ENCODE data around the gene ANKRD61. TPM values are rescaled to one million over a fixed set of nuclear protein-coding genes. Genes with fewer than 3 reads are reported as not detected.
"Not testable (repeated sequence)": the region's sequence is repeated elsewhere in the genome, so short reads cannot be mapped to it uniquely, and the experiment has no call there.

Gene ANKRD61
- polyA plus RNA-seq, 4 donors: 0.61 to 1.4 (median 0.78) TPM

- no peak for DNase-seq (ENCODE audit: low read depth in 4 of 4, low spot score in 3 of 4)
Measured at GRCh38 chr7:6028563-6028962, 2.6 kb upstream of the ANKRD61 start.

GRCh38 chr7:6031567-6031966 is 391 bp downstream of the ANKRD61 start:
- no peak for DNase-seq (ENCODE audit: low read depth in 4 of 4, low spot score in 3 of 4)

GRCh38 chr7:6032167-6032566 is 991 bp downstream of the ANKRD61 start:
- DNase-seq (ENCODE audit: low read depth in 4 of 4, low spot score in 3 of 4): no peak

- DNase-seq (ENCODE audit: low read depth in 4 of 4, low spot score in 3 of 4): no peak
Measured at GRCh38 chr7:6032641-6033040, 1.5 kb downstream of the ANKRD61 start.

GRCh38 chr7:6035165-6035564 is 4.0 kb downstream of the ANKRD61 start:
- DNase-seq (ENCODE audit: low read depth in 4 of 4, low spot score in 3 of 4): no peak

- DNase-seq (ENCODE audit: low read depth in 4 of 4, low spot score in 3 of 4): no peak
Measured at GRCh38 chr7:6035686-6036085, 4.5 kb downstream of the ANKRD61 start.

GRCh38 chr7:6049780-6050179 is 18.6 kb downstream of the ANKRD61 start:
- DNase-seq (ENCODE audit: low read depth in 4 of 4, low spot score in 3 of 4): no peak

- DNase-seq (ENCODE audit: low read depth in 4 of 4, low spot score in 3 of 4): not testable (repeated sequence)
Measured at GRCh38 chr7:6051185-6051584, 20.0 kb downstream of the ANKRD61 start.

GRCh38 chr7:6056616-6057015 is 25.4 kb downstream of the ANKRD61 start:
- DNase-seq (ENCODE audit: low read depth in 4 of 4, low spot score in 3 of 4): no peak

- DNase-seq (ENCODE audit: low read depth in 4 of 4, low spot score in 3 of 4): no peak
Measured at GRCh38 chr7:6057316-6058129, 26.3 kb downstream of the ANKRD61 start.

GRCh38 chr7:6059941-6060340 is 28.8 kb downstream of the ANKRD61 start:
- not testable (repeated sequence) for DNase-seq (ENCODE audit: low read depth in 4 of 4, low spot score in 3 of 4)

GRCh38 chr7:6071406-6071805 is 40.2 kb downstream of the ANKRD61 start:
- no peak for DNase-seq (ENCODE audit: low read depth in 4 of 4, low spot score in 3 of 4)

GRCh38 chr7:6074612-6075380 is 43.6 kb downstream of the ANKRD61 start:
- DNase-seq (ENCODE audit: low read depth in 4 of 4, low spot score in 3 of 4): no peak

GRCh38 chr7:6078548-6078947 is 47.4 kb downstream of the ANKRD61 start:
- no peak for DNase-seq (ENCODE audit: low read depth in 4 of 4, low spot score in 3 of 4)

GRCh38 chr7:6083047-6083446 is 51.9 kb downstream of the ANKRD61 start:
- DNase-seq (ENCODE audit: low read depth in 4 of 4, low spot score in 3 of 4): not testable (repeated sequence)

Other genes starting within 250 kb of the ANKRD61 start
- 10 to 100 TPM; 34.2 to 39.4 (median 35.3) TPM for gene RNF216, start 249.7 kb upstream of the ANKRD61 start, polyA plus RNA-seq (ENCODE audit: insufficient read length in 4 of 4)
- under 1 TPM; 0.25 to 0.79 (median 0.47) TPM for gene OCM, start 150.6 kb upstream of the ANKRD61 start, polyA plus RNA-seq (ENCODE audit: insufficient read length in 4 of 4)
- 100 to 1,000 TPM in 2 of 4 donors, 10 to 100 TPM in 2; 79.0 to 102 (median 98.2) TPM for gene CCZ1, start 132.6 kb upstream of the ANKRD61 start, polyA plus RNA-seq (ENCODE audit: insufficient read length in 4 of 4)
- gene RSPH10B, start 60.7 kb upstream of the ANKRD61 start, polyA plus RNA-seq (ENCODE audit: insufficient read length in 4 of 4): 1 to 10 TPM in 2 of 4 donors, under 1 TPM in 2; 0.35 to 1.8 (median 0.84) TPM
- 10 to 100 TPM; 20.3 to 28.2 (median 22.4) TPM for gene PMS2, start 22.3 kb upstream of the ANKRD61 start, polyA plus RNA-seq (ENCODE audit: insufficient read length in 4 of 4)
- gene AIMP2, start 22.1 kb upstream of the ANKRD61 start, polyA plus RNA-seq (ENCODE audit: insufficient read length in 4 of 4): 10 to 100 TPM; 25.0 to 27.5 (median 26.9) TPM
- gene EIF2AK1, start 27.8 kb downstream of the ANKRD61 start, polyA plus RNA-seq (ENCODE audit: insufficient read length in 4 of 4): 100 to 1,000 TPM; 107 to 140 (median 123) TPM
- 10 to 100 TPM; 18.7 to 23.5 (median 21.7) TPM for gene USP42, start 73.6 kb downstream of the ANKRD61 start, polyA plus RNA-seq (ENCODE audit: insufficient read length in 4 of 4)
- 10 to 100 TPM; 36.5 to 42.5 (median 38.1) TPM for gene CYTH3, start 241.2 kb downstream of the ANKRD61 start, polyA plus RNA-seq (ENCODE audit: insufficient read length in 4 of 4)

All from right renal pelvis (tissue), 4 donors.